Activated T-helper 2 cell treated with anti-CD3 and anti-CD28 coated beads, Interferon-gamma antibody, Interleukin-2, Interleukin-4, amounts not matched to agents 10 μg/mL and 5 μg/mL and 100 μg/mL, durations not matched to agents 14 hours and 24 hours and 36 hours (primary cell): Measurements from ENCODE around the gene B4GALT1. TPM values are rescaled to one million over a fixed set of nuclear protein-coding genes. Genes with fewer than 3 reads are reported as not detected.
A peak's percentile ranks its signal among the peaks of the same experiment; 100 is the strongest.
"Not testable (repeated sequence)": the region's sequence is repeated elsewhere in the genome, so short reads cannot be mapped to it uniquely, and the experiment has no call there.

ENCODE experiments used
- DNase-seq: peaks from one replicate; pipeline ENCODE4 v3.0.0; 2021; ENCODE audit warnings: low spot score
- H3K27ac Mint-ChIP-seq: one replicate; pipeline ENCODE4 v1.8.0; 2021; ENCODE audit warnings: mixed read lengths
- H3K27me3 Mint-ChIP-seq: one replicate; pipeline ENCODE4 v1.8.0; 2021; ENCODE audit warnings: low read depth, mixed read lengths
- H3K36me3 Mint-ChIP-seq: one replicate; pipeline ENCODE4 v1.8.0; 2021; ENCODE audit warnings: low read depth, mixed read lengths
- H3K4me1 Mint-ChIP-seq: one replicate; pipeline ENCODE4 v1.8.0; 2021; ENCODE audit warnings: low read depth, mixed read lengths
- H3K4me3 Mint-ChIP-seq: one replicate; pipeline ENCODE4 v1.8.0; 2021; ENCODE audit warnings: low read depth, mild to moderate bottlenecking, moderate library complexity, mixed read lengths
- H3K9me3 Mint-ChIP-seq: one replicate; pipeline ENCODE4 v1.8.0; 2021; ENCODE audit warnings: mixed read lengths
- intact Hi-C: fragments of 100-400 bp; cut with micrococcal nuclease; formaldehyde crosslinking; loops from one replicate; pipeline ENCODE4 v1.15.1; 2023
- total RNA-seq: library from RNA; stranded (reverse); gene quantifications from 2 replicates; pipeline ENCODE4 v1.2.3, GENCODE V29; 2022

B4GALT1 gene
- total RNA-seq, 1 donor from 2014 or later: 60.6 TPM

GRCh38 chr9:33102551-33103210 is 64.5 kb downstream of the B4GALT1 start:
- no peak for DNase-seq
- Mint-ChIP-seq H3K4me1 (peaks cover 2% of the 10 kb centered on the region), H3K36me3 (no peaks in the 10 kb centered on the region), H3K27me3 (no peaks in the 10 kb centered on the region), H3K27ac (no peak overlapping the region), H3K4me3 (no peak overlapping the region), H3K9me3 (no peaks in the 10 kb centered on the region)
- intact Hi-C loops: no loop called here

- Mint-ChIP-seq H3K4me1 (peaks cover 2% of the 10 kb centered on the region), H3K27me3 (no peaks in the 10 kb centered on the region), H3K9me3 (no peaks in the 10 kb centered on the region), H3K4me3 (no peak overlapping the region), H3K27ac (no peak overlapping the region), H3K36me3 (no peaks in the 10 kb centered on the region)
- intact Hi-C loops: no loop called here
- no peak for DNase-seq
Observed at GRCh38 chr9:33101104-33101951, 65.8 kb downstream of the B4GALT1 start.

- Mint-ChIP-seq H3K4me3 (no peak overlapping the region), H3K9me3 (no peaks in the 10 kb centered on the region), H3K27ac (no peak overlapping the region), H3K4me1 (no peaks in the 10 kb centered on the region), H3K36me3 (no peaks in the 10 kb centered on the region), H3K27me3 (no peaks in the 10 kb centered on the region)
- intact Hi-C loops: no loop called here
- no peak for DNase-seq
Observed at GRCh38 chr9:33099754-33100153, 67.4 kb downstream of the B4GALT1 start.

DNA sequence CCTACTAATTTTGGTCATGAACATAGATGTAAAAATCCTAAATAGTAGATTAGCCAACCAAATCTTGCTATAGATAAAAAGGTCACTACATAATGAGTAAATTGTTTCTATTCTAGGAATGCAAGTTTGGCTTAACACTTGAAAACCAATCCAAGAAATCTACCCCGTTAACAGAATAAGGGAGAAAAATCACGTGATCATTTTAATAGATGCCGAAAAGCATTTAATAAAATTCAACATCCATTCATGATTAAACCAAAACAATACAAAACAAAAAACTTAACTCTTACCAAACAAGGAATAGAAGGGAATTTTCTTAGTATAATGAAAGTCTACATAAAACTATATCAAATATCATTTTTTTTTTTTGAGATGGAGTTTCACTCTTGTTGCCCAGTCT is 69.9 kb downstream of the B4GALT1 start:
- intact Hi-C loops: no loop called here
- no peak for DNase-seq
- Mint-ChIP-seq H3K4me3 (no peak overlapping the region), H3K27me3 (no peaks in the 10 kb centered on the region), H3K9me3 (no peaks in the 10 kb centered on the region), H3K27ac (no peak overlapping the region), H3K36me3 (no peaks in the 10 kb centered on the region), H3K4me1 (peaks cover 9% of the 10 kb centered on the region)

DNA sequence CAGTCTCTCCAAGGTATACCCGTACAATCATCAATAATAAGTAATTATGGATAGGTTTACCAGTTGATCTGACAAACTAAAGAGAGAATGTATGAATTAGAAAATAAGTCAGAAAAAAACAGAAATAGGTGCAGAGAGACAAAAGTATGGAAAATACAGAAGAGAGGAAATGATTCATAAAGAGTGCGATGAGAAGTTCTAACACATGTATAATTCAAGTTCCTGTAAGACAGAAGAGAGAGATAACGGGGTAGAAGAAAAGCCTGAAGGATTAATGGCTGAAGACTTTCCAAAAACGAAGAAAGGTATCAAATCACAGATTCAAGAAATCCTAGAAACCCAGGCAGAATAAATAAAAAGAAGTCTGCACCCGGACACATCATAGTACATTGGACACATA is 74.5 kb downstream of the B4GALT1 start:
- Mint-ChIP-seq H3K27me3 (peaks cover 4% of the 10 kb centered on the region), H3K4me3 (no peak overlapping the region), H3K36me3 (no peaks in the 10 kb centered on the region), H3K9me3 (peaks cover 4% of the 10 kb centered on the region), H3K27ac (peak overlapping the region; percentile 1), H3K4me1 (peaks cover 11% of the 10 kb centered on the region)
- no peak for DNase-seq
- intact Hi-C loops: no loop called here

- peaks cover 23% of the 10 kb centered on the region for H3K4me1 Mint-ChIP-seq
- intact Hi-C loops, H3K36me3 Mint-ChIP-seq, H3K27me3 Mint-ChIP-seq, DNase-seq, H3K27ac Mint-ChIP-seq, H3K4me3 Mint-ChIP-seq, H3K9me3 Mint-ChIP-seq: not testable (repeated sequence)
Observed at GRCh38 chr9:33085672-33086071, 81.5 kb downstream of the B4GALT1 start.

DNA sequence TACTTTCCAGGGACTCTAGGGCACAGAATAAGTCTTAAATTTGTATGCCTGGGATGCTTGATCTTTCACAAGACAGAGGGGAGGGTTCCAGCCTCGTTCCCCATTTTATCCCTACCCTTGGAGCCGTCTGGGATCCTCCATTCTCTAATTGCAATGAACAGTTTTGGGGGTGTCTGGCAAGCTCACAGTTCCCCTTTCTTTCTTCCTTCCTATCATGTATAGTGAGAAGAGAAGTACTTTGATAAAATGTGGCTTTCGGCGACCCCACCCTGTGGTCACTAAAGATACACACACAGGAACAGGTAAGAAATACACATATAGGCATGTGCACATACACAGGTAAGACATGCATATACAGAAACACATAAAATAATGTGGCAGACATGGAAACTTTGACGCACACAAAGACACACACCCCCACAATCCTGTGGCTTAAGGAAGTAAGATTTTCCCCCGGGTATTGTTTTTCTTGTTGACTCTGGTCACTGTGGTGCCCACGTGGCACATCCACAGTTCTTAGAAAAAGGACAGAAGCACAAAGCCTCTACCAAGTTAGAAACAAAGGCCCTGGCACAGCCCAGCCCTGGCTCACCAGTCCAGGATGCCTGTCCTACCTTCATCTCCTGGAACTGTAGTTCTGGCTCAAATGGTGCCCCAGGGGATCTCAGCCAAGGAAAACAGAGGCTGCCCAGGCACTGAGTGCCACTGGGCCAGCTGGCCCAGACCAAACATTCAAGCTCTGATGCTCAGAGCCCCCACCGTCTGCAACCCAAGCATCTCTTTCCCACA is 84.4 kb downstream of the B4GALT1 start:
- H3K36me3 Mint-ChIP-seq: no peaks in the 10 kb centered on the region
- peak overlapping the region; percentile 50 for H3K4me3 Mint-ChIP-seq
- intact Hi-C loops: loop anchor here (1.0 kb wide), 1 partner anchor 78 kb away; no protein-coding TSS in a partner anchor
- no peaks in the 10 kb centered on the region for H3K27me3 Mint-ChIP-seq
- no peaks in the 10 kb centered on the region for H3K9me3 Mint-ChIP-seq
- DNase-seq: no peak
- H3K27ac Mint-ChIP-seq: peak overlapping the region; percentile 91
- peaks cover 31% of the 10 kb centered on the region for H3K4me1 Mint-ChIP-seq

DNA sequence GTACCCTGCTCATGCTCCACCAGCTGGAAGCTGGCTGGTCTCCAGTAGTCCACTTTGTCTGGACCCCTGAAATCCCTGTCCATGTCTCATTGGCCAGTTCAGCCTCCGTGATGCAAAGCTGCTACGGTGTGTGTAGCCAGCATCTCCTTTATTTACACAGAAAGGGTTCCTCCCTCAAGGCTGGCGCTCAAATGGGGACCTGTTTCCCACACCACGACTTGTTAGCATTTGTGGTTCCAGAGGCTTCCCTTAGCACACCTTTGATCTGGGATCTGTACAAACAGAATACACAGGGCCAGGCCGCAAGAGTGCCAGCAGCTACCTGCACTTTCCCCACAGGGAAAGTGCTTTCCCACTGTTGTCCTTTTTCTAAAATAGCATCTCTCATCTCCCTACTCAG is 85.0 kb downstream of the B4GALT1 start:
- Mint-ChIP-seq H3K9me3 (no peaks in the 10 kb centered on the region), H3K27me3 (no peaks in the 10 kb centered on the region), H3K4me1 (peaks cover 33% of the 10 kb centered on the region), H3K36me3 (no peaks in the 10 kb centered on the region), H3K4me3 (peak overlapping the region; percentile 50), H3K27ac (peak overlapping the region; percentile 91)
- DNase-seq: no peak
- intact Hi-C loops: loop anchor here (1.0 kb wide), 1 partner anchor 78 kb away; no protein-coding TSS in a partner anchor

GRCh38 chr9:33081128-33081851 is 85.8 kb downstream of the B4GALT1 start:
- intact Hi-C loops: loop anchor here (1.0 to 2.0 kb wide), 5 partner anchors 36 to 183 kb away; partner anchors contain the start of genes B4GALT1 and BAG1
- peak; percentile 69 for DNase-seq
- Mint-ChIP-seq H3K27ac (no peak overlapping the region), H3K36me3 (peaks cover 4% of the 10 kb centered on the region), H3K4me1 (peaks cover 35% of the 10 kb centered on the region), H3K27me3 (no peaks in the 10 kb centered on the region), H3K9me3 (no peaks in the 10 kb centered on the region), H3K4me3 (no peak overlapping the region)

- Mint-ChIP-seq H3K27ac (no peak overlapping the region), H3K4me1 (peaks cover 36% of the 10 kb centered on the region), H3K36me3 (peaks cover 5% of the 10 kb centered on the region), H3K9me3 (no peaks in the 10 kb centered on the region), H3K4me3 (no peak overlapping the region), H3K27me3 (no peaks in the 10 kb centered on the region)
- no peak for DNase-seq
- intact Hi-C loops: loop anchor here (2.0 kb wide), 1 partner anchor 36 kb away; no protein-coding TSS in a partner anchor
Observed at GRCh38 chr9:33080534-33080933, 86.6 kb downstream of the B4GALT1 start.

DNA sequence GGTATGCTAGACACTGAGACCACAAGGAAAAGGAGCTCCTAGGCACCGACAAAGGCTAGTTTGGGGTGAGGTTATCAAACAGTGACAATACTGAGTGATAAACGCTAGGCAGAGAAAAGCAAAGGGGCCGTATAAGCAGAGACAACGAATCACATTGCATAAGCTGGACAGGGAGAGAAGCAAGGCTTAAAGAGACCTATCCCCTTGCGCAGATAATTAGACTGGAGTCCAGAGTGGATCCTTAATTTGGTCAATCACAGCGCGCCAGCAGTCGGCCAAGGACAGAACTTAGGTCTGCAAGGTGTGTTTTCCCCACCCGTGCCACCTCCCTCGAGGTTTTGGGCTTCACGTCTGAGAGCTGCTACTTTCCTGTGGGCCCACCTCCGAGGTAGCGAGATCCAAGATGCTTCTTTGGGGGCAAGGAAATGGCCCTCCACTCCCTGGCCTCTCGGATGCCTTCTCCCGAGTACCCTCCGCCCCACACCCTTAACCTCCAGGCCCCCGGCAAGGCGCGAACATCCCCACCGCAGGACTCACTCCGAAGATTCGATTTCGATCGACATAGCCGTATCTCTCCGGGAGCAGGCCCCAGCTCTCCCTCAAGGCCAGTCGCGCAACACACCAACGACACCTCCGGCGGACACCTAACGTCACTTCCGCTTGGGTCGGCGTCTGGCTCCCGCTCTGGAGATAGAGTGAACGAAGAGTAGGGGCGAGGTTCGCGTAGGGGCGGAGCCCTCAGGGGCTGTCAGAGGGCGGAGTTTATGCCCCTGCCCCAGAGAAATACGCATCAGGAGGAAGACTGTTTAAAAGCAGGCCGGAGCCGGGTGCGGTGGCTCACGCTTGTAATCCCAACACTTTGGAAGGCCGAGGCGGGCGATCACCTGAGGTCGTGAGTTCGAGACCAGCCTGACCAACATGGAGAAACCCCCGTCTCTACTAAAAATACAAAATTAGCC is 90.8 kb downstream of the B4GALT1 start, which contains the start of gene SMU1:
TSS of gene SMU1 (minus strand) at position 629 of the 959 bp plus-strand sequence. CDS start at position 563, 66 bp downstream.
- Mint-ChIP-seq H3K9me3 (no peaks in the 10 kb centered on the region), H3K27me3 (no peaks in the 10 kb centered on the region), H3K4me1 (peaks cover 28% of the 10 kb centered on the region), H3K36me3 (peaks cover 31% of the 10 kb centered on the region), H3K4me3 (peak within 1 kb of the TSS; percentile 99), H3K27ac (peak within 1 kb of the TSS; percentile 99)
- DNase-seq: peak; percentile 96
- intact Hi-C loops: loop anchor here (1.0 kb wide), 6 partner anchors 51 to 214 kb away; partner anchors contain the start of genes APTX, B4GALT1, BAG1 and DNAJA1
